Measurements from ENCODE around the gene ATAD3C. TPM values are rescaled to one million over a fixed set of nuclear protein-coding genes. Genes with fewer than 3 reads are reported as not detected.
"Not testable (repeated sequence)": the region's sequence is repeated elsewhere in the genome, so short reads cannot be mapped to it uniquely, and the experiment has no call there.

ATAD3C gene, protein sequence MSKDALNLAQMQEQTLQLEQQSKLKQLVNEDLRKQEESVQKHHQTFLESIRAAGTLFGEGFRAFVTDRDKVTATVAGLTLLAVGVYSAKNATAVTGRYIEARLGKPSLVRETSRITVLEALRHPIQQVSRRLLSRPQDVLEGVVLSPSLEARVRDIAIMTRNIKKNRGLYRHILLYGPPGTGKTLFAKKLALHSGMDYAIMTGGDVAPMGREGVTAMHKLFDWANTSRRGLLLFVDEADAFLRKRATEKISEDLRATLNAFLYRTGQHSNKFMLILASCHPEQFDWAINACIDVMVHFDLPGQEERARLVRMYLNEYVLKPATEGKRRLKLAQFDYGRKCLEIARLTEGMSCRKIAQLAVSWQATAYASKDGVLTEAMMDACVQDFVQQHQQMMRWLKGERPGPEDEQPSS
- total RNA-seq, result not detected in 2 replicates
- 0.30 TPM for polyA plus RNA-seq (2012)

DNA sequence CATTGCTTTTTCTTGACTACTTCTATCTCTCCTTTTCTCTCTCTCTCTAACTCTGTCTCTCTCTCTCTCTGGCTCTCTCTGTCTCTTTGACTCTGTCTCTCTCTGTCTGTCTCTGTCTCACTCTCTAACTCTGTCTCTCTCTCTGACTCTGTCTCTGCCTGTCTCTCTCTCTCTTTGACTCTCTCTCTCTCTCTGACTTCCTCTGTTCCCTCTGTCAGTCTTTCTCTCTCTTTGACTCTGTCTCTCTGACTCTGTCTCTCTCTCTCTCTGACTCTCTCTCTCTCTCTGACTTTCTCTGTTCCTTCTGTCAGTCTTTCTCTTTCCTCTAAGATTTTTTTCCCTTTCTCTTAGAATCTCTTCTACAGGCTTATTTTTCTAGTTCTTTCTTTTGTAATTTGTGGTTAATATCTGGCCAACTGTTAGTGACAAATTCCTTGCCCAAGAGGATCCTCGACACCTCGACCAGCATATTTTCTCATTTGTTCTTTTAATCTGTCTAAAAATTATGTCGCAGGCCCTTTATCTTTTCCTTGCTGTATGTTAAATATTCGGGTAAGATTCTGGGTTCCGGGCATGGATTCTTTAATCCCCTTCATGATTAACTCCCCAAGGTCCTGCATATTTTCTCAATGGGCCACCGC, at the start of gene ATAD3C:
Gene ATAD3C, plus strand, starts transcription at position 591 of the 641 bp plus-strand sequence. CDS start 995 bp downstream, outside the sequence.
- no peak for DNase-seq (ENCODE audit: low read depth)

GRCh38 chr1:1399872-1400575, 49.5 kb upstream of the ATAD3C start:
- peak; percentile 79 for DNase-seq (ENCODE audit: low read depth)

DNA sequence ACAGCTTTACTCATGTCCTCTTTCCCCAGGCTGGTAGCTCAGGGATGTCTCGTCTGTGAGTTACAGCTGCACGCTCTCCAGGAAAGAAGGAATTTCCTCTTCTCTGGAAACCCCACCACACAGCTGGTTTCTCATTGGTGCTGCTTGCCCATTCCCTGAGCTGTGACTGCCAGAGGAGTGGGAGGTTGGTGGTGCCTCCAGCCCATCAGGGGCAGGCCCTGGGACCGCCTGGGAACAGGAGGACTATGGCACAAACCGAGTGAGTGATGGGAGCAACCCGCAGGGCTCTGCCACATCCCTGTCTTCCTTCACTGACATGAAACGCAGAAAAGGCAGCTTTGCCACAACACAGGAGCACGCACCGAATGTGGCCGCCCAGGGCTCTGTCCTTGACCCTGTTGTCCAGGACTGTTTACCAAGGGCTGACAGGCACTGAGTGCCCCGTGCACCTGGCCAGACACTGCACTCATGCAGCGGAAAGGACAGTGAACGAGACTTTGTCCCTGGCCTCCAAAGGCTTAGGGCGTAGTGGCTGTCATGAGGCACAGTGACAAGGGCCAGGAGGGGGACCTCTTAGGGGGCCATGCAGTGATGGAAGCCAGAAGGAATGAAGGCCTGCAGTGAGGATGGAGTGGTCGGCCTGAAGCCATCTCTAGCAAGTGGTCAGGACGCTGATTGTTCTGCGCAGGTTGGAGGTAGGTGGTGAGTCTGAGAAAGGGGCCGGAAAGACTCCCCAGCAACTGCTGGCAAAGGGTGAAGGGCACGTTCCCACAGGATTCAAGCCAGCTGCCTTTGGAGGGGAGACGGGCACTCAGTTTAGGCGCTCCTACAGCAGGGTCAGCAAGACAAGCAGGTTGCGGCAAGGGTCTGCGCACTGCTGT, 48.7 kb upstream of the ATAD3C start:
- no peak for DNase-seq (ENCODE audit: low read depth)

DNA sequence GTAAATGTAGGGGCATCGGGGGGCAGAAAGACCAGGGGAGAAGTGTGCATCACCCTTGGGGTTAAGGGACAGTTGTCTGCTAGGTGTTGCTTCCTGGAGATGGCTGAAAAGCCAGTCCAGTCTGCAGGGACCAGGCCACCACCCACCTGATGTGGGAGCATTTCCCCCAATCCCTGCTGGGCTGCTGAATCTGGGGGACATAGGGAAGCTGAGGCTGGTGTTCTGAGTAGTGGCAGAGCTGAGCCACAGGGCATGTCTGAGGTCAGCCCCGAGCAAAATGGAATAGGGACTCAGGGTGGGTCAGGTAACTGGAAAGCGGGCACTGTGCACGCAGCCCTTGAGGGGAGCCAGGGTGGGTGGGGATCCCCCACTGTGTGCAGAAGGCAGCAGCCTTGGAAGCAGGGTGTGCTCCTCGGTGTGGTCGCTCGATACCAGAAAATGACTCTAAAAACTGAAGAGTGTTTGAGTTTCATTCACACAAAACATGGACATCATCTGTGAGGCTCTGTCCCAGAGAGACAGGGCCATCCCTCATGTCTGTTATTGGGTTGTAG, 48.0 kb upstream of the ATAD3C start:
- DNase-seq (ENCODE audit: low read depth), result no peak

- peak; percentile 64 for DNase-seq (ENCODE audit: low read depth)
These were observed 47.2 kb upstream of the ATAD3C start for GRCh38 chr1:1402072-1402900.

GRCh38 chr1:1402901-1403392, 46.5 kb upstream of the ATAD3C start:
- not testable (repeated sequence) for DNase-seq (ENCODE audit: low read depth)

DNA sequence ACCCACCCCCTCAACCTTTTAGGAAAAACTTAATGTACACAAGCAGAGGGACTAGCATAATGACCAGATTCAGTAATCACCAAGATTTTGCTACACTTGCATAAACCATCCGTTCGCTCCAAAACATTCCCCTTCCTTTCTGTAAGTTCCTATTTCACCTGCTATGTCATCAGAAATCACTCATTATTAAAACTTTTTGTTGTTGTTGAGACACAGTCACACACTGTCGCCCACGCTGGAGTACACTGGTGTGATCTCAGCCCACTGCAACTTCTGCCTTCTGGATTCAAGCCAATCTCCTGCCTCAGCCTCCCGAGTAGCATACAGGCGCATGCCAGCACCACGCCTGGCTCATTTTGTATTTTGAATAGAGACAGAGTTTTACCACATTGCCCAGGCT, 45.8 kb upstream of the ATAD3C start:
- DNase-seq (ENCODE audit: low read depth), result no peak

- DNase-seq (ENCODE audit: low read depth), result peak; percentile 17
These were observed 43.2 kb upstream of the ATAD3C start for GRCh38 chr1:1406101-1406820.

DNA sequence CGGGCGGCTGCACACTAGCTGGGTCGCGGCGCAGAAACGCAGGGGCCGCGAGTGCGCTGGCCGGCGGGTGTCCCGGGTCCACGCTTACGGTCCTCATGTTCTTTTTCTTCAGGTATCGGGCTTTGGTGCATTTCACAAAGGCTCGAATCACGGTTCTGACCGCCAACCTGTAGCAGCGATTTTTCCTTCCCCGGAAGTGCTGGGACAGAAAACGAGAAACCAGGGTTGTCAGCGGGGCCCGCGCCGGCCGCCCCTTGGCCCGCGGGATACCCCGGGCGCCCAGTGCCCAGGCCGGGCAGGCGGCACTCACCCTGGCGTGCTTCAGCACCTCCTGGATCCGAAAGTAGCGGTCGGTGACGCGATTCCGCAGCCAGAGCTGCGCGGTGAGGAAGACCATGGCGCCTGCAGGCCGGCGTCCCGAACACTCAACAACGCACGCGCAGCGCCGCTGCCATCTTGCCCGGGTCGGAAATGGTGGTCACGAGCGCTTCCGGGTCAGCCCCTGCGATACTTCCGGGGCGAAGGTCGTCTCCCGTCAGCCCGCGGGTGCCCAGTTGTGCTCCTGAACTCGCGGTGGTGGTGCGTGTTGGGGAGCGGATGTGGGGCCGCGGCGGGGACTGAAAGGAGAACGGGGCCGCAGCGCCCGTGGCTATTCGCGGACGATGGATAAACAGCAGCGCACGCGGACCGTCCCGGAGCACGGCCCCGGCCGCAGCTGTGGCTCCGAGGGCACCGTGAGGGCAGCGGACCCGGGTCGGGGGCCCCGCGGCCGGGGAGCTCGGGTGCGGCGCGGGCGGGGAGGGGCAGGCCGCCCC, 42.5 kb upstream of the ATAD3C start, which contains the start of gene MRPL20:
Gene MRPL20, minus strand, starts transcription at position 473 of the 815 bp plus-strand sequence. Its CDS starts 76 bp downstream, at position 397.
- peak; percentile 95 for DNase-seq (ENCODE audit: low read depth)

GRCh38 chr1:1407636-1408318, 41.7 kb upstream of the ATAD3C start:
- peak; percentile 32 for DNase-seq (ENCODE audit: low read depth)

DNA sequence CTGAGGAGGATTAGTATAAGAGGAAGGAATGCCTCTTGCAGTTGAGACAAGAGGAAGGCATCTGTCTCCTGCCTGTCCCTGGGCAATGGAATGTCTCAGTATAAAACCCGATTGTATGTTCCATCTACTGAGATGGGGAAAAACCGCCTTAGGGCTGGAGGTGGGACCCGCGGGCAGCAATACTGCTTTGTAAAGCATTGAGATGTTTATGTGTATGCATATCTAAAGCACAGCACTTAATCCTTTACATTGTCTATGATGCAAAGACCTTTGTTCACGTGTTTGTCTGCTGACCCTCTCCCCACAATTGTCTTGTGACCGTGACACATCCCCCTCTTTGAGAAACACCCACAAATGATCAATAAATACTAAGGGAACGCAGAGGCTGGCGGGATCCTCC, 39.3 kb upstream of the ATAD3C start:
- not testable (repeated sequence) for DNase-seq (ENCODE audit: low read depth)

DNA sequence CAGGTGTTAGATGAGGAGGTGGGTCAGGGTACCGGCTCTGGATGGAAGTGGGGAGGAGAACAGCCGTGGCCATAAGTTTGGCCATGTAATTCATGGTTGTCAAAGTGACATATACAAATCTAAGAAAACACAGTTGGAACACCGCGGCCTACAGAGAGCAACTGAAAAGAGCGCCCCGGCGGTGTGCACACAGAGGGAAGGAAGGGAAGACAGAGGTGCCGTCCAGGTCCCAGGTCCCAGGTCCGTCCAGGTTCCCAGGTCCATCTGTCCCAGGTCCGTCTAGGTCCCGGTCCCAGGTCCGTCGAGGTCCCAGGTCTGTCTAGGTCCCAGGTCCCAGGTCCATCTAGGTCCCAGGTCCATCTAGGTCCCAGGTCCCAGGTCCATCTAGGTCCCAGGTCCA, 37.9 kb upstream of the ATAD3C start:
- DNase-seq (ENCODE audit: low read depth), result no peak

DNA sequence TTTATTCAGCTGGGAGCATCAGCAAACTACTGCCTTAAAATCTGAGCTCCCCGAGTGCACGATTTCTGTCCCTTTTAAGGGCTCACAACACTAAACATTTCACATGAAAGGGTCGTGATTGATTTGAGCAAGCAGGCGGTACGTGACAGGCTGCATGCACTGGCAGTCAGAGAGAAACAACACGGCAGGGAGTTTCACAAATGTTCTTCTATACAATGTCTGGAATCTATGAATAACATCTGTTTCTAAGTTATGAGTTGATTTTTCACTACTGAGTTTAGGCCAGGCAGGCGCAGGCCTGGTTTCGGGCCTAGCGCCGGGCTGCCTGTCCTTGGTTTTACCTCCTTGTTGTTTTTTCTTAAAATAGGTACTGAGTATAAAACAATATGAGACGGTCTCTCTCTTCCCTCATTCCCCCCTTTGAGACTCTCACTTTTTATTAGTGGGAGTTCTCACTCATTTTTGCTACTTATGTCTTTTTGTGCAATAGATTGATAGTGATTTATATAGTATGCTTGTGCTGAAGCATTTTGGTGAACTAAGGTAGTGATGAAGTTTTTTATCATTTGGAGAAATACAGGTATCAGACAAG, 37.1 kb upstream of the ATAD3C start:
- DNase-seq (ENCODE audit: low read depth), result not testable (repeated sequence)

DNA sequence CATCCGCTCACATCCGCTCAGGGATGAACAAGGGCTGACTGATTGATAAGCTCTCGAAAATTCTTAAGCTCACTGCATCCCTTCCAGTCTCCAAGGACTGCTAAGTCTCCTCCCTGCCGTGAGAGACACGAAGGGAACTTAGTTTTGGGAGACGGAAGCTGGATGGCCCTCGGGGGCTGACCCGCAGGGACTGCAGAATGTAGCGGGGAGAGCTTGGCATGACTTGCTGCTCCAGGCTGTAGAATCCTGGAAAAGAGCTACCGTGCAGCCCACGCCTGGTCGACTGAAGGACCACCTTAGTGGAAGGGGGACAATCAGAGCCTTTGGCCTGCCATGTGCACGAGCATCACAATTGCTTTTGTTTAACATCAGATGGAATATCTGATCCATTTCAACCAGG, 33.7 kb upstream of the ATAD3C start:
- DNase-seq (ENCODE audit: low read depth), result no peak

DNA sequence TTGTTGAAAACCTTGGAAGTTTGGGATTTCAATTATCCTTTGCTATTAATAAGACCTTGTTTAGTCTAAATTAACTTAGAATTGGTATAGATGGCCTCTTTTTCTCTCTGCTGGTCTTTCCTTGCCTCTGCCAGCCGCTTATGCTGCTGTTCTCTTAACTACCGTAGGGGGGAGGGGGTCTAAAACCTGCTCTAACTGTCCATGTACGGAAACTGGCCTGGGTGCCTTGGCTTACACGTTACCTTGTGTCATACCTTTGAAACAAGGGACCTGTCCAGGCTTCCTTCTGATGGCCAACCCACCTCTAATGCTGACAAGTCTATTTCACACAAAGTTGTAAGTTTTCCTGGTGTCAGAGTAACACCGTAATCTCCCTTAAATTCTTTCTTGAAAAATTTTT, 32.1 kb upstream of the ATAD3C start:
- DNase-seq (ENCODE audit: low read depth), result not testable (repeated sequence)

GRCh38 chr1:1417825-1418463, 31.5 kb upstream of the ATAD3C start:
- DNase-seq (ENCODE audit: low read depth), result not testable (repeated sequence)
